T-helper 1 cell (primary cell): ENCODE measurements around the gene PRRC2B.

Experiments
- DNase-seq, 5 donors: peaks; one replicate each; pipeline ENCODE4 v3.0.0-alpha.2; 2012 to 2020

The PRRC2B gene

DNA sequence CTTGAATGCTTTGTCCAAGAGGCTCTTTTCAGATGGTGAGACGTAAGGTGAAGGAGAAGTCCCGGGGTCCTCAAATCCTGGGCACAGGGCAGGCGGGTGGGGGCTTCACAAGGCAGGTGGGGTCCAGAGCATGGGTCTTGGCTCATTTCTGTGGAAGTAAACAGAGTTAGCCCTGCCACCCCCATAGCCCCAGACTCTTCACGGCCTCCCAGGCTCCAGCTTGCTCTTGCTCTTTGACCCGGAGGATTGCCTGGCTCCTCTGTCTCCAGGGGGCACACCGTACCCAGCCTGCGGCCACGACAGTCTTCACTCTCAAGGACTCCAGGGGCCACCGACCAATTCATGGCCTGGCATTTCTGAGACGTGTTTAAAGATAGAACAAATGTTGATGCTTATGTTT is 80.0 kb downstream of the PRRC2B start:
- DNase-seq = no peak

DNA sequence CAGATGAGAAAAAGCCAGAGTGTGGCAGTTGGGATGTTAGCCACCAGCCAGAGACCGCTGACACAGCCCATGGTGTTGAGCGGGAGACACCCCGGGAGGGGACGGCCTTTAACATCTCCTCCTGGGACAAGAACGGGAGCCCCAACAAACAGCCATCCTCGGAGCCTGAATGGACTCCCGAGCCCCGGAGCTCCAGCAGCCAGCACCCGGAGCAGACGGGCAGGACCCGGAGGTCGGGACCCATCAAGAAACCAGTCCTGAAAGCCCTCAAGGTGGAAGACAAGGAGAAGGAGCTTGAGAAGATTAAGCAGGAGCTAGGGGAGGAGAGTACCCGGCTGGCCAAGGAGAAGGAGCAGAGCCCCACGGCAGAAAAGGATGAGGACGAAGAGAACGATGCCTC is 80.8 kb downstream of the PRRC2B start:
- no peak for DNase-seq

- DNase-seq = no peak
Measured at GRCh38 chr9:131475111-131475955, 81.4 kb downstream of the PRRC2B start.

GRCh38 chr9:131475956-131476776 is 82.3 kb downstream of the PRRC2B start:
- DNase-seq = no peak

DNA sequence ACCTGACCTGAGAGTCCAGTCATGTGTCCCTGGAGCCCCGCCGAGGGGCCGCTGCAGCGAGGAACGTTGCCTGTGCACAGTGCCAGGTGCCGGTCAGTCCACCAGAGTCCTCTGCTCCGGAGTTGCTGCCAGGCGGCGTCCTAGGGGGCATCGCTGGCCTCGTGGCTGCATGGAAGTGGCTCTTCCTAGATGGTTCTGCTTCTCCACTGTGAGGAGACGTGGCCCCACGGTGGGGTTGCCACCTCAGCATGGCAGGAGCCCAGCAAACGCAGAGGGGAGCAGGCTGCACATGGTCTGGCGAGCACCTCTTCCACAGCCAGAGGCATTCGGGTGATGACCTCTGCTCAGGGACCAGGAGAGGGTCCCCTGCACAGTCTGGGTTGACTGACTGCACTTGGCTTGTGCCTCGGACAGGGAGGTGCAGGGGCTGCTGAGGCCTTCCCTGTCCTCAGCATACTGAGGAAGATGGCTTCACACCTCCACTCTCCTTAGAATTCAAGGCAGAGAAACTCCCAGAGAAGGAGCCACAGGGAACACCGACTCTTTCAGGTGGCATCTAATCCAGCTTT is 83.0 kb downstream of the PRRC2B start:
- DNase-seq = no peak

DNA sequence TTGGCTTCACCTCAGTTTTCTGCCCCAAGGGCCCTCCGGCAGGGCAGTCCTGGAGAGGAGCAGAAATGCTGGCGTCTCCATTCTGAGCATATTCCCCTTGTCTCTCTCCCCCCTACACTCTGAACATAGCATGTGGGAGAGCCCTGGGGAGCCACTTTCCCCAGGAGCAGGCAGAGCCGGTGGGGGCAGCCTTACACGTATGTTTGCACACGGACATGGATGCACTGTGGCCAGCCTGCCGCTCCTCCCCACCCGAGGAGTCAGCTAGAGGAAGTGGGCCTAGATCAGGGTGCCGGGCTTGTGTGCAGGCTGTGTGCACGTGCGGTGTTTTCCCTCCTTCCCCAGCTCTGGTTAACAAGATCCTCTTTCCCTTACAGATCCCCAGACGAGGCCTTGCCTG is 83.5 kb downstream of the PRRC2B start:
- DNase-seq = no peak

DNA sequence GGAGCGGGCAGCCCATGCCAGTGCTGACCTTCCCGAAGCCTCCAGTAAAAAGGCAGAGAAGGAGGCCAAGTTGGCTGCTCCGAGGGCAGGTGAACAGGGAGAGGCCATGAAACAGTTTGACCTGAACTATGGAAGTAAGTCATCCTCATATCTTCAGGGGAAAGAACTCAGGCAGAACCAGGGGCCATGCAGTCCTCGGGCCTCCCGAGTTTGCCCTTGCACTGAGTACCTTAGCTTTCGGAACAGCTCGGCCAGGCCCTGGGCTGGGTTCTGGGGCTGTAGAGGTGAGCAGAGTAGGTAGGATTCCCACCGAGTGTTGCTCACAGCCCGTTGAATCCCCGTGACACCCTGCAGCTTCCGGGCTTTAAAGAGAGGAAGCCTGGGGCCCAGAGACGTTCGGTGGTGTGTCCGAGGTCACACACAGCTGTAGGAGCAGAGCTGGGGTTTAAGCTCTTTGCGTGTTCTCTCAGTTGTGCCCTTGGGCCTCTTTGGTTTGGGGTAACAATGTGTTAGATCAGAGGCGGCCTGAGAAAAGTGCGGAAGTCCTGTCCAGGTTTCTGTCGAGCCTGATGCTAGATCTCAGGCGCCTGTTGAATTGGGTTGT is 84.0 kb downstream of the PRRC2B start:
- DNase-seq = no peak

DNA sequence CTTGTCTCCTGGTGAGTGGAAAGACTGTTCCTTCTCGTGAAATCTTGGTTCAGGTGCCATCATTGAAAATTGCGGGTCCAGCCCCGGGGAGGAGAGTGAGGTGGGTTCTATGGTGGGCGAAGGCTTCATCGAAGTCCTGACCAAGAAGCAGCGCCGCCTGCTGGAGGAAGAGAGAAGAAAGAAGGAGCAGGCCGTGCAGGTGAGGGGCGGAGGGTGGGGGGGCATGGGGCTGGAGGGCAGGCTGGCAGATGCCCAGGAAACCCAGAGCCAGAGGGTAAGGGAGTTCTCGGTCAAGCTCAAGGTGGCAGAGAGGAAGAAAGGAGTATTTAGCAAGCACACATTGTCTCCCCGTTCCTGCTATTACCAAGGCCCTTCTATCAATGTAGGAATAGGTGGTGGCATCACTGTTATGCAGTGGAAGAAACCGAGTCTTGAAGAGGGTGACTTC is 84.6 kb downstream of the PRRC2B start:
- peak in 4 of 5 donors; percentile 24 to 51 (median 31) for DNase-seq

DNA sequence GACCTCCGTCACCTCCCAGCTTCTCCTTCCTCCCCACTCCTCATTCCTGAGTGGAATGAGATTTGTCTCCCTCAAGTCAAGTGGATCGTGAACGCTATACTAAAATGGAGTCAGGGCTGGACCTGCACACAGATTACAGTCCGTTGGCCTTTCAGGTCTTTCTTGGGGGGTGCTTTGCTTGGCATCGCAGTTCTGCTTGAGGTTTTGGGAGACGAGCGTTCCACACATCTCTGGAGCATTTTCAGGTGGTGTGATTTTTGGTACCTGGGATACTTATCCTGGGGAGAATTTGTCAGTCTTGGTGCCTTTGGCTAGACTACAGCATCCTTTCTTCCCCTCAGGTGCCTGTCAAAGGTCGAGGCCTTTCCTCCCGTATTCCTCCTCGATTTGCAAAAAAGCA is 85.0 kb downstream of the PRRC2B start:
- no peak for DNase-seq

GRCh38 chr9:131480258-131480657 is 86.4 kb downstream of the PRRC2B start:
- DNase-seq = no peak

DNA sequence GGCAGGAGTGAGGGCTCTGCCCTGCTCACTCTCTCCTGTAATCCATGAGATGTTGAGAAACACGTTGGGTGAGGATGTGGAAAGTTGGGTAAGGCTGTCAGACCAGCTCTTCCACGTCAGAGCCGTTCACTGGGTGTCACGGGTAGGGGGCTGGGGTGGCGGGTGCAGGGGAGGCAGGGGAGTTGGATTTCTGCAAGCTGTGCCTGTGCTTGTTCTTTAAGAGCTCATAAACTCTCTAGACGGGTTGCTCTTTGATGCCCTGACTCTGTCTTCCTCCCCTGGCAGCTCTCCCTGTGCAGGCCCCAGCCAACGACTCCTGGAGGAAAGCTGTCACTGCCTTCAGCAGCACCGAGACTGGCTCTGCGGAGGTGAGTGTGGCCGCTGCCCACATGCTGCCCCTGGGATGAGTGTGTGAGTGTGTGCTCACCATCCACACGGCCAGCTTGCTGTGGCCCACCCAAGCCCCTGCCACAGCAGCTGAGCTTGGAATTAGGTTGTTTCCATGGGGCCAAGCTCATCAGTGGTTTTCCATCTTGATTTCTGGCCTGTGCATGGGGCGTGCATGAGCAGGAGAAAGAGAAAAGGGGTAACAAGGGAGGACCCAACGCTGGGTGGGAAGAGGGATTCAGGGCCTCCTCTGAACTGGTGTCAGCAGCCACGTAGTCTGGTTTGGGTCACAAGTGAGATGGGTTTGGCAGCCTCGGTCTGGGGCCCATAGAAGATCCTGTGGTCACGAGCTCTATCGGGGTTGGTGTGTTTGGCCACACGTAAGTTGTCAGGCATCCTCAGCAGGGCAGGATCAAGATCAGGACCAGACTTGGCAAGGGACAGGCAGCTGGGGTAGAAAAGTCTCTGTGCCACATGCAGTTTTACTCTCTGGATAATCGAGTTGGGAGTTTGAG is 87.8 kb downstream of the PRRC2B start:
- DNase-seq = no peak

DNA sequence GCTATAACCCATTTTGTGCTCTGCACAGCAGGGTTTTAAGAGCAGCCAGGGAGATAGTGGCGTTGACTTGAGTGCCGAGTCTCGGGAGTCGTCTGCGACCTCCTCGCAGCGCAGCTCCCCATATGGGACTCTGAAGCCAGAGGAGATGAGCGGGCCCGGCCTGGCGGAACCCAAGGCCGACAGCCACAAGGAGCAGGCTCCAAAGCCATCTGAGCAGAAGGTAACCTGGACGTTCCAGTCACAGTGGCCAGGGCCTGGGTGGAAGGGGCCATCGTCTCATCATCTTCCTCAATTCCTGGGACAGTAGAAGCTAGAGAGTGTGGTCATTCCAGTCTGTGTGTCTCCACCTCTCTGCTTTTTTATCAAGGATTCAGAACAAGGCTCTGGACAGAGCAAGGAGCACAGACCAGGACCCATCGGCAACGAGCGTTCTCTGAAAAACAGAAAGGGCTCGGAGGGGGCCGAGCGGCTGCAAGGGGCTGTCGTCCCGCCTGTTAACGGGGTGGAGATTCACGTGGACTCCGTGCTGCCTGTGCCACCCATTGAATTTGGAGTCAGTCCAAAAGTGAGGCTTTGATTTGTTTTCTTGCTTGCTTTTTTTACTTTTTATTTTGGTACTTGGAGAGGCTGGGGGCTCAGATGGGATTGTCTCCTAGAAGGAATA is 88.6 kb downstream of the PRRC2B start:
- no peak for DNase-seq

- no peak for DNase-seq
Measured at GRCh38 chr9:131483319-131484050, 89.6 kb downstream of the PRRC2B start.

DNA sequence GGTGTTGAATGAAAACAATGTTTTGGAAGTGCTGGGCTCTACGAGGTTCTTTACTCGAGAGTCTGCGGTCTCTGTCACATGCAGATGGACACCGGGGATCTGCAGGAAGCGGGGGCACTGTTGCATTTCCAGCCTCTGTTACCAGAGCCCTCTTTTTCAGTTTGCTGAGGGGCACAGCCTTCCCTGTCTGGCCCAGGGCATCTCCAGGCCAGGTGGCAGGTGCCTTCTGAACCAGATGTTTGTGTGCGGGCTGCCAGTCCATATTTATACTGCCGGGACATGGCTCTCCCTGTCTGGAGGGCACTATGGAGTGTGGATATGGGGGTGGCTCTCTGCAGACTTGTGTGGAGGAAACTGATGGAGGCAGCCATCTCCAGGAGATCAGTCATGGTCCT is 90.2 kb downstream of the PRRC2B start:
- DNase-seq = no peak

DNA sequence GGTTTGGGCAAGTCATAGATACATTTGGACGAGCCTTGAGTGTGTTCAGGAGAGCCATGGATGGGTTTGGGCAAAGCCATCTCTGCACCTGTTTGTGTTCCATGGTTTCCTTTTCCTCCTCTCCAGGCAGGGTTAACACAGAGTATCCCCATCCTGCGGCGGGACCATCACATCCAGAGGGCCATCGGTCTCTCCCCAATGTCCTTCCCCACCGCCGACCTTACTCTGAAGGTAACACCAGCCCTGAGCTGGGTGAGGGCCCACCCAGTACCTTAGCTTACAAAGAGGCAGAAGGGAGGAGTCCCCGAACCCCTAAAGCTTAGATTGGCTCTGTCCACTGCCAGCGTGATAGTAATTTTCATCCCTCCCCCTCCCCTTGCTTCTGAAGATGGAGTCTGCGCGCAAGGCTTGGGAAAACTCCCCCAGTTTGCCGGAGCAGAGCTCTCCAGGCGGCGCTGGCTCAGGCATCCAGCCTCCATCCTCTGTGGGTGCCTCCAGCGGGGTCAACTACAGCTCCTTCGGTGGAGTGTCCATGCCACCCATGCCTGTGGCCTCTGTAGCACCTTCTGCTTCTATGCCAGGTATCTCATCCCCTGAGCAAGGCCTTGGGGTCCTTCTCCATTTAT is 90.8 kb downstream of the PRRC2B start:
- no peak for DNase-seq

DNA sequence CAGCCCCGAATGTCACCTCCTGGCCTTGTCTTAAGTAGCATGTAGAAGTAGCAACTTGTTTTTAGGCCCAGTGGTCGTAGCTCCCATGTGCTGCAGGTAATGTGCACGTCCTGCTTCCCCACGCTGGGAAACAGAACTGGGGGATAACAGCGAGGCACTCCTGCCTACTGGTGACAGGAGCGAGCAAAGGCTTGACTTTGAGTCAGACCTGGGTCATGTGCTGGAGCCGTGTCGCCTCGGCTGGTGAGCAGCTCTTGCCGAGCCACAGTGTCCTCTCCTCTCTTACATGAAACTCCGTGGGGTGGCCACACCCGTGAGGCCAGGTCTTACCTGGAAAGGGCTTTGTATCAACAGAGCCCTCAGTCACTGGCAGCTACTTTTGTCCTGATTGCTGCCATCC is 91.3 kb downstream of the PRRC2B start:
- DNase-seq = no peak

GRCh38 chr9:131485728-131486422 is 92.0 kb downstream of the PRRC2B start:
- no peak for DNase-seq

GRCh38 chr9:131487001-131487400 is 93.1 kb downstream of the PRRC2B start:
- no peak for DNase-seq

- DNase-seq = no peak
Measured at GRCh38 chr9:131487621-131488031, 93.7 kb downstream of the PRRC2B start.

GRCh38 chr9:131490514-131490913 is 96.6 kb downstream of the PRRC2B start:
- DNase-seq = no peak
